22Rv1 (cell line): ENCODE measurements around the gene HS6ST3.

Experiments used
- ZFX ChIP-seq: fragments of 450-650 bp; IDR thresholded peaks from 2 replicates; pipeline ENCODE4 v1.6.1; 2017; ENCODE audit warnings: antibody characterized with exemption, borderline replicate concordance
- TF ChIP-seq, protein P1 (sequence below): fragments of 450-650 bp; IDR thresholded peaks from 2 replicates; pipeline ENCODE4 v1.5.1; 2017; ENCODE audit warnings: mild to moderate bottlenecking

DNA sequence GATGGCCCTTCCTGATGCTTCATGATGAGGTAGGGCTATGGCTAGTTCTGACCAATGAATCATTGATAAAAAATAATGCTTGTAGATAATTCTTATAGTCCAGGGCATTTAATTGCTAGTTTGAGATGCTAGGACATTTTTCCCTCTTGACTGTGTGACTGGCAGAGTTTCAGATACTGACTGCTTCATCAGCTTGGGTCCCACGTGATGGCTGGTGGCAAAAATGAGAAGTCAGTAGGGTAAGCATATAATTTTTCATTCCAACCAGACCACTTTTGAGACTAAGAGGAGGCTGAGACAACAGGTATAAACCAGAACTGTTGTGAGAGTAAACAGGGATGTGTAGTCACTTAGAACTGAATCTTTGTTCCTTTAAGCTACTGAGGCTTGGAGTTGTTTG lies 183.3 kb downstream of the HS6ST3 start:
- TF ChIP-seq, protein P1, sequence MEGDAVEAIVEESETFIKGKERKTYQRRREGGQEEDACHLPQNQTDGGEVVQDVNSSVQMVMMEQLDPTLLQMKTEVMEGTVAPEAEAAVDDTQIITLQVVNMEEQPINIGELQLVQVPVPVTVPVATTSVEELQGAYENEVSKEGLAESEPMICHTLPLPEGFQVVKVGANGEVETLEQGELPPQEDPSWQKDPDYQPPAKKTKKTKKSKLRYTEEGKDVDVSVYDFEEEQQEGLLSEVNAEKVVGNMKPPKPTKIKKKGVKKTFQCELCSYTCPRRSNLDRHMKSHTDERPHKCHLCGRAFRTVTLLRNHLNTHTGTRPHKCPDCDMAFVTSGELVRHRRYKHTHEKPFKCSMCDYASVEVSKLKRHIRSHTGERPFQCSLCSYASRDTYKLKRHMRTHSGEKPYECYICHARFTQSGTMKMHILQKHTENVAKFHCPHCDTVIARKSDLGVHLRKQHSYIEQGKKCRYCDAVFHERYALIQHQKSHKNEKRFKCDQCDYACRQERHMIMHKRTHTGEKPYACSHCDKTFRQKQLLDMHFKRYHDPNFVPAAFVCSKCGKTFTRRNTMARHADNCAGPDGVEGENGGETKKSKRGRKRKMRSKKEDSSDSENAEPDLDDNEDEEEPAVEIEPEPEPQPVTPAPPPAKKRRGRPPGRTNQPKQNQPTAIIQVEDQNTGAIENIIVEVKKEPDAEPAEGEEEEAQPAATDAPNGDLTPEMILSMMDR = no peak
- TF ChIP-seq ZFX = no peak
